Natural killer cell treated with Interleukin-12 subunit alpha and Interleukin-12 subunit beta and Interleukin-15 and Interleukin-18, amount 100 ng/mL, for 72 hours (primary cell): ENCODE measurements around the gene RTN4RL1. TPM values are rescaled to one million over a fixed set of nuclear protein-coding genes. Genes with fewer than 3 reads are reported as not detected.

Experiments
- ATAC-seq, 2 donors: fragments of 150-1000 bp; cut with Tn5 transposase in 1 of 2; sonication (Bioruptor Pico), chemical (Tn5 transposase) in 1 of 2; 2 replicates each; pipeline ENCODE4 v1.10.0; 2021
- DNase-seq: peaks from one replicate; pipeline ENCODE4 v3.0.0; 2022; ENCODE audit warnings: low spot score
- H3K27ac Mint-ChIP-seq, 2 donors: 1 replicate in 1 of 2; 2 replicates in 1 of 2; pipeline ENCODE4 v1.8.0; 2022; ENCODE audit warnings: mixed read lengths in 2 of 2, mild to moderate bottlenecking in 1 of 2, moderate library complexity in 1 of 2
- H3K27me3 Mint-ChIP-seq, 2 donors: 1 replicate in 1 of 2; 2 replicates in 1 of 2; pipeline ENCODE4 v1.8.0; 2022; ENCODE audit warnings: mixed read lengths in 2 of 2
- H3K36me3 Mint-ChIP-seq: one replicate; pipeline ENCODE4 v1.8.0; 2022; ENCODE audit warnings: mixed read lengths
- H3K4me1 Mint-ChIP-seq, 2 donors: 1 replicate in 1 of 2; 2 replicates in 1 of 2; pipeline ENCODE4 v1.8.0; 2022; ENCODE audit warnings: low read depth in 2 of 2, mixed read lengths in 2 of 2, mild to moderate bottlenecking in 1 of 2
- H3K4me3 Mint-ChIP-seq: one replicate; pipeline ENCODE4 v1.8.0; 2022; ENCODE audit warnings: mixed read lengths
- H3K9me3 Mint-ChIP-seq: 2 replicates; pipeline ENCODE4 v1.8.0; 2022; ENCODE audit warnings: mixed read lengths
- total RNA-seq, 2 donors: library from RNA; stranded (reverse); gene quantifications; one replicate each; pipeline ENCODE4 v1.2.3, GENCODE V29; 2022

The RTN4RL1 gene
- total RNA-seq, 2 donors from 2014 or later, result not detected

GRCh38 chr17:2003525-2003924 lies 21.6 kb downstream of the RTN4RL1 start:
- H3K27ac Mint-ChIP-seq, result no peak overlapping the region

DNA sequence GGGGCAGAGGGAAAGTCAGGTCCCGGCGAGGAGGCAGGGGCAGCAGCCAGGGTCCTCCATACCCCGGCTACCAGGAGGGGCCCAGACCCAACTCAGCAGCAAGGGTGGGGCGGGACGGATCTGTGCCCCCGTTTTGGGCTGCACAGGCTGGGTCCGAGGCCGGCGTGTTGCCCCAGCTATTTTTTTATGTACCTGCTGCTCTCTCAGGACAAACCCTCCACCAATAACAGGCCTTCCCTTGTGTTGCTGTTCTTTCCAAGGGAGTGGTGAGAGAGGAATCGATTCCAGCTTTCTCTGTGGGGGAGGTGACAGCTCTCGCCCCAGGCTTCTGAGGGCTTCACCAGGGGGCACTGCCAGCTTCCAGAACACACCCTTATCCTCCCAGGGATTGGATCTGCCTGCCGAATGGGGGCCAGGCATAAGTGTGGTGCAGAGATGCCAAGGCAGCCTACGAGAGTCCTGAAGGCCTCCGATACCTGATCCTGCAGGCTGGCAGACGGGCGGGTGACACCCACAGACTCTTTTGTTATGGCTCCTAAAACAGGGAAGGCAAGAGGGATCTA lies 22.3 kb downstream of the RTN4RL1 start:
- peaks cover 8% of the 10 kb centered on the region in 2 donors for H3K27me3 Mint-ChIP-seq
- H3K27ac Mint-ChIP-seq, result no peak overlapping the region
- DNase-seq, result no peak
- no peak overlapping the region for H3K4me3 Mint-ChIP-seq
- peaks cover 2 to 5% of the 10 kb centered on the region in 2 donors for H3K4me1 Mint-ChIP-seq
- no peaks in the 10 kb centered on the region for H3K9me3 Mint-ChIP-seq
- ATAC-seq, result no peak
- H3K36me3 Mint-ChIP-seq, result no peaks in the 10 kb centered on the region

More at GRCh38 chr17:2003525-2003924, 21.6 kb downstream of the RTN4RL1 start:
- ATAC-seq (no peak), DNase-seq (no peak)
- H3K9me3 Mint-ChIP-seq, result no peaks in the 10 kb centered on the region
- H3K27me3 Mint-ChIP-seq, result peaks cover 8% of the 10 kb centered on the region in 2 donors
- peaks cover 2 to 5% of the 10 kb centered on the region in 2 donors for H3K4me1 Mint-ChIP-seq
- H3K36me3 Mint-ChIP-seq, result no peaks in the 10 kb centered on the region
- H3K4me3 Mint-ChIP-seq, result no peak overlapping the region

GRCh38 chr17:1999557-2000251 lies 25.4 kb downstream of the RTN4RL1 start:
- Mint-ChIP-seq H3K4me3 (no peak overlapping the region), H3K36me3 (no peaks in the 10 kb centered on the region), H3K9me3 (no peaks in the 10 kb centered on the region), H3K27ac (no peak overlapping the region), H3K27me3 (peaks cover 19 to 27% of the 10 kb centered on the region in 2 donors), H3K4me1 (peaks cover 2 to 5% of the 10 kb centered on the region in 2 donors)
- ATAC-seq (peak in 1 of 2 donors; percentile 51), DNase-seq (no peak)

GRCh38 chr17:1997927-1998742 lies 27.0 kb downstream of the RTN4RL1 start:
- Mint-ChIP-seq H3K4me3 (no peak overlapping the region), H3K9me3 (no peaks in the 10 kb centered on the region), H3K27ac (no peak overlapping the region), H3K36me3 (no peaks in the 10 kb centered on the region), H3K27me3 (peaks cover 19 to 27% of the 10 kb centered on the region in 2 donors), H3K4me1 (peaks cover 2 to 5% of the 10 kb centered on the region in 2 donors)
- ATAC-seq (no peak), DNase-seq (no peak)

DNA sequence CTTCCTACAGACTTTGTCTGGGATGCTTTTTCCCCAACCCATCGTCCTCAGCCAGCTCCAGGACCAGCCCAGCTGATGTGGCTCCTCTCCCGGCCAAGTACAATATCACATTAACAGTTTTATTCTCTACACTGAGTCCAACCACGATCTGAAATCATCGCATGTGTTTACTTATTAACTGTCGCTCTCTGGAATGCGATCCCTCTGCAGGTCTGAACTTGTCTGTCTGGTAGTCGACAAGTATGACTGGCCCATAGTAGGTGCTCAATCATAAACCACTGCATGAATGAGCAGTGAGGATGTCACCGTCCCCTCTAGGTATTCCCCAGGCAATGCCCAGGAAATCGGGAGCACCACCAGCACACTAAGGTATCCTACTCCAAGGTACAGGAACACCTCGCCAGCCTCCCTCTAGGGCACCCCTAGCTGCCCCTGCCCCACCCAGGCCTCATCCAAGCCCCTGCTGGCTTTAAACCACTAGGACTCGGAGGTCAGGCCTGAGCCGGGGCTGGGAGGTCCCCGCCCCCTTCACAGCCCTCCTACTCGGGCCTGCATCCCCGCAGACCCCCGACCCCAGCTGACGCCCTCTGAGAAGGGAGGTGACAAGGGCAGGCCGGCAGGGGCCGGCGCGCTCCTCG lies 27.7 kb downstream of the RTN4RL1 start:
- H3K9me3 Mint-ChIP-seq, result no peaks in the 10 kb centered on the region
- no peak for ATAC-seq
- no peaks in the 10 kb centered on the region for H3K36me3 Mint-ChIP-seq
- H3K27ac Mint-ChIP-seq, result no peak overlapping the region
- peaks cover 19 to 27% of the 10 kb centered on the region in 2 donors for H3K27me3 Mint-ChIP-seq
- H3K4me1 Mint-ChIP-seq, result peaks cover 2 to 5% of the 10 kb centered on the region in 2 donors
- no peak overlapping the region for H3K4me3 Mint-ChIP-seq
- DNase-seq, result no peak

DNA sequence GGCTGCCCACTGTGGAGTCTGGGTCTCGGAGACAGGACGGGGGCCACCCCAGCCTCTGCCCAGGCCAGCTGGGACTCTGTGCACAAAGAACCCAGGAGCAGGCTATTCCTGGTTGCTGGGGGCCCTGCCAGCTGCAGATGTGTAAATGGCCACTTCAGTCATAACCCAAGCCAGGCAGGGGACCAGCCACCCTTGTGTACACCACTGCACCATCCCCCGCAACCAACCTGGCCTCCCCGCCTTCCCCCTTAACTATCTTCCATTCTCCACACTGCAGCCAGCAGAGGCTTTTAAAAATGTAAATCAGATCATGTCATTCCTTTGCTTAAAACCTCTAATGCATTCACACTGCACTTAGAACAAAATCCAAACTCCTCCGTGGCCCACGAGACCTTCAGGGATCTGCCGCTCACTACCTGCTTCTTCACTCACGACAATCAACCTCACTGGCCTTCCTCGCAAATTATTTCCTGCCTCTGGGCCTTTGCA lies 28.3 kb downstream of the RTN4RL1 start:
- Mint-ChIP-seq H3K4me3 (no peak overlapping the region), H3K27me3 (peaks cover 19 to 27% of the 10 kb centered on the region in 2 donors), H3K27ac (no peak overlapping the region), H3K36me3 (no peaks in the 10 kb centered on the region), H3K9me3 (no peaks in the 10 kb centered on the region), H3K4me1 (peaks cover 2 to 5% of the 10 kb centered on the region in 2 donors)
- no peak for ATAC-seq
- DNase-seq, result no peak

- Mint-ChIP-seq H3K27me3 (peaks cover 19 to 27% of the 10 kb centered on the region in 2 donors), H3K36me3 (no peaks in the 10 kb centered on the region), H3K9me3 (no peaks in the 10 kb centered on the region), H3K27ac (no peak overlapping the region), H3K4me1 (peaks cover 2 to 5% of the 10 kb centered on the region in 2 donors), H3K4me3 (no peak overlapping the region)
- DNase-seq, result no peak
- ATAC-seq, result no peak
Observed at GRCh38 chr17:1995907-1996799, 29.0 kb downstream of the RTN4RL1 start.

- Mint-ChIP-seq H3K9me3 (no peaks in the 10 kb centered on the region), H3K27me3 (peaks cover 25 to 27% of the 10 kb centered on the region in 2 donors), H3K4me1 (peaks cover 2 to 5% of the 10 kb centered on the region in 2 donors), H3K36me3 (no peaks in the 10 kb centered on the region), H3K4me3 (no peak overlapping the region), H3K27ac (no peak overlapping the region)
- DNase-seq (no peak), ATAC-seq (no peak)
Observed at GRCh38 chr17:1995321-1995892, 29.7 kb downstream of the RTN4RL1 start.

DNA sequence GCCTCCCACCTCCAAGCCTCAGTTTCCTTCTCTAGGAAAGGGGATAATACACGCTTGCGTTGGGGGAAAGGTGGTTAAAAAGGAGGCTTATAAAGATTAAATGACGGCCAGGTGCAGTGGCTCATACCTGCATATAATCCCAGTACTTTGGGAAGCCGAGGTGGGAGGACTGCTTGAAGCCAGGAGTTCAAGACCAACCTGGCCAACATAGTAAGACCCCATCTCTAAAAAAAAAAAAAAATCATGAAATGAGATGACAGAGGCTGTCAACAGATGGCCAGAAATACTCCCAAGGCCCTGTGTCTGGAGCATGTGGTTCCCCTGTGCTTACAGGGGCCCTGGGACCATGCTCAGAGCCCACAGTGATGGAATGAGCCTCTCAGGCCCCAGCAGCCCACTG lies 30.4 kb downstream of the RTN4RL1 start:
- Mint-ChIP-seq H3K27me3 (peaks cover 25 to 26% of the 10 kb centered on the region in 2 donors), H3K9me3 (no peaks in the 10 kb centered on the region), H3K27ac (no peak overlapping the region), H3K4me1 (peaks cover 2 to 5% of the 10 kb centered on the region in 2 donors), H3K4me3 (no peak overlapping the region), H3K36me3 (no peaks in the 10 kb centered on the region)
- ATAC-seq, result no peak
- no peak for DNase-seq

DNA sequence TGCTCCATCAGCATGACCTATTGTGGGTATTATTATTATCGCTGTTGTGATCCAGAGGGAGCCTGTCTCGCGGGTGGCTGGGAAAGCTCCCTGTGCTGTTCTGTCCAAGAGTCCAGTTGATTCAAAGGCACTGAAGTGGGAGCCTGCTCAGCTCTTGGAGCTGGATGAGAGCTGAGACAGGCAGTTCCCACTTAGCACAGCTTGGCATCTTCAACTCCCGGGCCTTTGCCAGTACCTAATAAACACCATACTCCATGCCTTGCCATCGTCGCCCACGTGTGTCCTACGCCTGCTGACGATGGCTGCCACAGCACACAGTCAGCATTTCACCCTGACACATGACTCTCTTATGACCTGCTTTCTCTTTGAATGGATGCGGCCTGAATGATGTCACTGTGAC lies 32.6 kb downstream of the RTN4RL1 start:
- ATAC-seq (no peak), DNase-seq (no peak)
- Mint-ChIP-seq H3K36me3 (no peaks in the 10 kb centered on the region), H3K9me3 (no peaks in the 10 kb centered on the region), H3K4me1 (no peaks in the 10 kb centered on the region), H3K27me3 (peaks cover 22 to 30% of the 10 kb centered on the region in 2 donors), H3K27ac (no peak overlapping the region), H3K4me3 (no peak overlapping the region)

DNA sequence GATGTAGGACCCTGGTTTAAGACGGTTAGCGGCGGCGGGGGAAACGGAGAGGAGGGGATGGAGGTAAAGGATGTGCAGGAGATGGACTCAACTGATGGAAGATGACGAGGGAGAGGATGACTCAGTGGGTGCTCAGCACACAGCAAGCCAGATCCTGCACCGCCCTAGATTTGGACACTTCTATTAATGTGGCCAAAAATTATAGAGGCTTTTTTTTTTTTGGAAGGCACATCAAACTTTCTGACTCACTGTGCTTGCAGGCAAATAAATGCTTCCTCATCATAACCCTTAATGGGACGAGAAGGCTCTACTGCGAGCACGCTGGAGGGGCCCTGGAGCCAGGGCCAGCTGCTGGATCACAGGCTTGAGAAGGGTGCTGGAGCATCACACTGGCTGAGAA lies 36.0 kb downstream of the RTN4RL1 start:
- ATAC-seq (no peak), DNase-seq (no peak)
- H3K4me1 Mint-ChIP-seq, result no peaks in the 10 kb centered on the region
- no peaks in the 10 kb centered on the region for H3K9me3 Mint-ChIP-seq
- no peak overlapping the region for H3K27ac Mint-ChIP-seq
- H3K4me3 Mint-ChIP-seq, result no peak overlapping the region
- H3K36me3 Mint-ChIP-seq, result no peaks in the 10 kb centered on the region
- peaks cover 11% of the 10 kb centered on the region in 2 donors for H3K27me3 Mint-ChIP-seq

GRCh38 chr17:1986783-1987451 lies 38.2 kb downstream of the RTN4RL1 start:
- DNase-seq (no peak), ATAC-seq (no peak)
- H3K36me3 Mint-ChIP-seq, result no peaks in the 10 kb centered on the region
- no peaks in the 10 kb centered on the region for H3K9me3 Mint-ChIP-seq
- H3K4me1 Mint-ChIP-seq, result no peaks in the 10 kb centered on the region
- H3K27me3 Mint-ChIP-seq, result peaks cover 11% of the 10 kb centered on the region in 2 donors
- no peak overlapping the region for H3K4me3 Mint-ChIP-seq
- no peak overlapping the region for H3K27ac Mint-ChIP-seq
